ENCODE measurements around the gene CCDC69.
"Not testable (repeated sequence)": the region's sequence is repeated elsewhere in the genome, so short reads cannot be mapped to it uniquely, and the experiment has no call there.

The CCDC69 gene

GRCh38 chr5:151186052-151186451 lies 37.8 kb downstream of the CCDC69 start:
- no peak for DNase-seq

GRCh38 chr5:151184316-151185042 lies 39.4 kb downstream of the CCDC69 start:
- DNase-seq = no peak

- no peak for DNase-seq
Measured at GRCh38 chr5:151183456-151184245, 40.2 kb downstream of the CCDC69 start.

- DNase-seq = no peak
Measured at GRCh38 chr5:151182976-151183375, 40.9 kb downstream of the CCDC69 start.

GRCh38 chr5:151182524-151182900 lies 41.4 kb downstream of the CCDC69 start:
- no peak for DNase-seq

- no peak for DNase-seq
Measured at GRCh38 chr5:151181818-151182523, 41.9 kb downstream of the CCDC69 start.

GRCh38 chr5:151180291-151180690 lies 43.6 kb downstream of the CCDC69 start:
- DNase-seq = no peak

- no peak for DNase-seq
Measured at GRCh38 chr5:151179489-151179840, 44.4 kb downstream of the CCDC69 start.

- DNase-seq = no peak
Measured at GRCh38 chr5:151178777-151179488, 45.0 kb downstream of the CCDC69 start.

GRCh38 chr5:151178372-151178771 lies 45.5 kb downstream of the CCDC69 start:
- no peak for DNase-seq

GRCh38 chr5:151176268-151176667 lies 47.6 kb downstream of the CCDC69 start:
- not testable (repeated sequence) for DNase-seq

- no peak for DNase-seq
Measured at GRCh38 chr5:151174612-151175101, 49.2 kb downstream of the CCDC69 start.

- no peak for DNase-seq
Measured at GRCh38 chr5:151173711-151174611, 49.9 kb downstream of the CCDC69 start.

- DNase-seq = no peak
Measured at GRCh38 chr5:151171529-151171928, 52.4 kb downstream of the CCDC69 start.

GRCh38 chr5:151168602-151169344 lies 55.1 kb downstream of the CCDC69 start:
- DNase-seq = no peak

GRCh38 chr5:151167022-151167421 lies 56.9 kb downstream of the CCDC69 start:
- no peak for DNase-seq

GRCh38 chr5:151164687-151165392 lies 59.1 kb downstream of the CCDC69 start:
- DNase-seq = peak; percentile 80 to 81

GRCh38 chr5:151162776-151163175 lies 61.1 kb downstream of the CCDC69 start:
- DNase-seq = no peak

- DNase-seq = no peak
Measured at GRCh38 chr5:151159649-151160373, 64.1 kb downstream of the CCDC69 start.

- DNase-seq = no peak
Measured at GRCh38 chr5:151158287-151158661, 65.6 kb downstream of the CCDC69 start.

All from stimulated activated CD4-positive, alpha-beta T cell treated with anti-CD3 and anti-CD28 coated beads, Interleukin-2, amount 100 ng/mL, for 24 hours (primary cell).